GM19397 (cell line): ENCODE measurements around the gene TLL2.
A peak's percentile ranks its signal among the peaks of the same experiment; 100 is the strongest.

Experiments
- ATAC-seq: cut with Tn5 transposase; IDR thresholded peaks from one replicate; pipeline ENCODE4 v1.9.1; 2021; ENCODE audit warnings: mild to moderate bottlenecking, moderate library complexity; ENCODE audit not compliant: unreplicated experiment

Gene TLL2

GRCh38 chr10:96401036-96401435 lies 112.7 kb downstream of the TLL2 start:
- no peak for ATAC-seq

- no peak for ATAC-seq
These were observed 113.3 kb downstream of the TLL2 start for GRCh38 chr10:96400465-96400864.

GRCh38 chr10:96397902-96398301 lies 115.8 kb downstream of the TLL2 start:
- ATAC-seq: no peak

GRCh38 chr10:96395931-96396877 lies 117.5 kb downstream of the TLL2 start:
- no peak for ATAC-seq

GRCh38 chr10:96390460-96390864 lies 123.3 kb downstream of the TLL2 start:
- ATAC-seq: no peak

GRCh38 chr10:96389785-96390184 lies 123.9 kb downstream of the TLL2 start:
- ATAC-seq: no peak

- ATAC-seq: no peak
These were observed 126.1 kb downstream of the TLL2 start for GRCh38 chr10:96387601-96388000.

GRCh38 chr10:96387161-96387560 lies 126.6 kb downstream of the TLL2 start:
- no peak for ATAC-seq

GRCh38 chr10:96384506-96384905 lies 129.2 kb downstream of the TLL2 start:
- no peak for ATAC-seq

GRCh38 chr10:96380821-96381220 lies 132.9 kb downstream of the TLL2 start:
- ATAC-seq: no peak

GRCh38 chr10:96379758-96380157 lies 134.0 kb downstream of the TLL2 start:
- no peak for ATAC-seq

- no peak for ATAC-seq
These were observed 135.0 kb downstream of the TLL2 start for GRCh38 chr10:96378741-96379140.

GRCh38 chr10:96377816-96378294 lies 135.9 kb downstream of the TLL2 start:
- ATAC-seq: no peak

GRCh38 chr10:96376483-96376882 lies 137.2 kb downstream of the TLL2 start:
- ATAC-seq: no peak

- ATAC-seq: peak; percentile 64
These were observed 138.5 kb downstream of the TLL2 start for GRCh38 chr10:96374985-96375830.

- no peak for ATAC-seq
These were observed 139.1 kb downstream of the TLL2 start for GRCh38 chr10:96374639-96374984.

GRCh38 chr10:96374004-96374403 lies 139.7 kb downstream of the TLL2 start:
- ATAC-seq: no peak

- no peak for ATAC-seq
These were observed 142.4 kb downstream of the TLL2 start for GRCh38 chr10:96371356-96371755.

GRCh38 chr10:96370584-96371157 lies 143.1 kb downstream of the TLL2 start:
- no peak for ATAC-seq

- no peak for ATAC-seq
These were observed 143.7 kb downstream of the TLL2 start for GRCh38 chr10:96369890-96370583.

GRCh38 chr10:96368971-96369370 lies 144.8 kb downstream of the TLL2 start:
- ATAC-seq: no peak
